Measurements from ENCODE around the gene DNM1.

DNA sequence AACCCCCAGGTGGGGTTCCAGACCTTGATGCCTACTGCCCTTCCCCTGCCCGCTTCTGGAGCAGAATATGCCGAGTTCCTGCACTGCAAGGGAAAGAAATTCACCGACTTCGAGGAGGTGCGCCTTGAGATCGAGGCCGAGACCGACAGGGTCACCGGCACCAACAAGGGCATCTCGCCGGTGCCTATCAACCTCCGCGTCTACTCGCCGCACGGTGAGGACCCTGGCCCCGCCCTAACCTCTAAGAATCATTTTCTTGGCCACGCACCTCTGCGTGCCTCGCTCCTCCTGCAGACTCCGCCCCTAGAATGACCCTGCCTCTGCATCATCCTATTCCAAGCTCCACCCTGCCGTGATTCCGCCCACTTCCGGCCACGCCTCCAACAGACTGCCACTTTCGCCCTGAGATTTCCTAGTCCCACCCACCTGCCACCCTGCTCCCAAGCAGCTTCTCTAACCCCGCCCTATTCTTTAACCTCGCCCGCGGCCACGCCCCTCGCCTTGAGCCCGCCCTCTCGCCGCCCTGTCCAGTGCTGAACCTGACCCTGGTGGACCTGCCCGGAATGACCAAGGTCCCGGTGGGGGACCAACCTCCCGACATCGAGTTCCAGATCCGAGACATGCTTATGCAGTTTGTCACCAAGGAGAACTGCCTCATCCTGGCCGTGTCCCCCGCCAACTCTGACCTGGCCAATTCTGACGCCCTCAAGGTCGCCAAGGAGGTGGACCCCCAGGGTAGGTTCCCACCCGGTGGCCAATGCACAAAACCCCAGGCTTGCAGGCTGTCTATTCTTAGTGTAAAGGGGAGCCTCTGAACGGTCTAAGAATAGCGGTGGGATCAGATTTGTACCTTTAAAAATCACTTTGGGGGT lies 15.6 kb downstream of the DNM1 start:
- TF ChIP-seq, protein P1, sequence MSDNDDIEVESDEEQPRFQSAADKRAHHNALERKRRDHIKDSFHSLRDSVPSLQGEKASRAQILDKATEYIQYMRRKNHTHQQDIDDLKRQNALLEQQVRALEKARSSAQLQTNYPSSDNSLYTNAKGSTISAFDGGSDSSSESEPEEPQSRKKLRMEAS (IDR thresholded peaks at IDR 0.05; ENCODE audit: low read depth, low read length) = no peak
- TF ChIP-seq, protein P2, sequence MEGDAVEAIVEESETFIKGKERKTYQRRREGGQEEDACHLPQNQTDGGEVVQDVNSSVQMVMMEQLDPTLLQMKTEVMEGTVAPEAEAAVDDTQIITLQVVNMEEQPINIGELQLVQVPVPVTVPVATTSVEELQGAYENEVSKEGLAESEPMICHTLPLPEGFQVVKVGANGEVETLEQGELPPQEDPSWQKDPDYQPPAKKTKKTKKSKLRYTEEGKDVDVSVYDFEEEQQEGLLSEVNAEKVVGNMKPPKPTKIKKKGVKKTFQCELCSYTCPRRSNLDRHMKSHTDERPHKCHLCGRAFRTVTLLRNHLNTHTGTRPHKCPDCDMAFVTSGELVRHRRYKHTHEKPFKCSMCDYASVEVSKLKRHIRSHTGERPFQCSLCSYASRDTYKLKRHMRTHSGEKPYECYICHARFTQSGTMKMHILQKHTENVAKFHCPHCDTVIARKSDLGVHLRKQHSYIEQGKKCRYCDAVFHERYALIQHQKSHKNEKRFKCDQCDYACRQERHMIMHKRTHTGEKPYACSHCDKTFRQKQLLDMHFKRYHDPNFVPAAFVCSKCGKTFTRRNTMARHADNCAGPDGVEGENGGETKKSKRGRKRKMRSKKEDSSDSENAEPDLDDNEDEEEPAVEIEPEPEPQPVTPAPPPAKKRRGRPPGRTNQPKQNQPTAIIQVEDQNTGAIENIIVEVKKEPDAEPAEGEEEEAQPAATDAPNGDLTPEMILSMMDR (IDR thresholded peaks at IDR 0.05 in 2 of 3, conservative IDR thresholded peaks at IDR 0.05 in 1 of 3; ENCODE audit: control insufficient read depth in 2 of 3, extremely low read depth in 1 of 3, insufficient read depth in 1 of 3, low read depth in 3 of 3, low read length in 3 of 3) = no peak
- TF ChIP-seq POLR2AphosphoS2 (IDR thresholded peaks at IDR 0.05; ENCODE audit: low read depth, low read length) (no peak), BCL11A (IDR thresholded peaks at IDR 0.05; ENCODE audit: low read depth, low read length) (no peak), EZH2 (IDR thresholded peaks at IDR 0.05; ENCODE audit: borderline replicate concordance, control insufficient read depth, low read depth, low read length) (no peak), RAD21 (IDR thresholded peaks at IDR 0.05; ENCODE audit: insufficient read depth, low read depth, low read length) (no peak), ESRRA (IDR thresholded peaks at IDR 0.05; ENCODE audit: low read length) (no peak)
- TF ChIP-seq, protein P3, sequence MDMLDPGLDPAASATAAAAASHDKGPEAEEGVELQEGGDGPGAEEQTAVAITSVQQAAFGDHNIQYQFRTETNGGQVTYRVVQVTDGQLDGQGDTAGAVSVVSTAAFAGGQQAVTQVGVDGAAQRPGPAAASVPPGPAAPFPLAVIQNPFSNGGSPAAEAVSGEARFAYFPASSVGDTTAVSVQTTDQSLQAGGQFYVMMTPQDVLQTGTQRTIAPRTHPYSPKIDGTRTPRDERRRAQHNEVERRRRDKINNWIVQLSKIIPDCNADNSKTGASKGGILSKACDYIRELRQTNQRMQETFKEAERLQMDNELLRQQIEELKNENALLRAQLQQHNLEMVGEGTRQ (IDR thresholded peaks at IDR 0.05; ENCODE audit: borderline replicate concordance, low read depth, low read length) = no peak
